ENCODE data around the gene FAM83C.
"Not testable (repeated sequence)": the region's sequence is repeated elsewhere in the genome, so short reads cannot be mapped to it uniquely, and the experiment has no call there.

FAM83C gene

GRCh38 chr20:35326740-35327073, 34.5 kb upstream of the FAM83C start:
- no peak overlapping the region for H3K4me3 ChIP-seq (ENCODE audit: low read length)
- no peak for TF ChIP-seq ZNF274 (IDR thresholded peaks at IDR 0.05; ENCODE audit: low read depth, low read length)

GRCh38 chr20:35326021-35326739, 34.0 kb upstream of the FAM83C start:
- TF ChIP-seq ZNF274 (IDR thresholded peaks at IDR 0.05; ENCODE audit: low read depth, low read length): no peak
- H3K4me3 ChIP-seq (ENCODE audit: low read length): no peak overlapping the region

- no peak overlapping the region for H3K4me3 ChIP-seq (ENCODE audit: low read length)
- no peak for TF ChIP-seq ZNF274 (IDR thresholded peaks at IDR 0.05; ENCODE audit: low read depth, low read length)
Observed at GRCh38 chr20:35325401-35325800, 33.2 kb upstream of the FAM83C start.

- H3K4me3 ChIP-seq (ENCODE audit: low read length): no peak overlapping the region
- TF ChIP-seq ZNF274 (IDR thresholded peaks at IDR 0.05; ENCODE audit: low read depth, low read length): no peak
Observed at GRCh38 chr20:35320396-35321126, 28.3 kb upstream of the FAM83C start.

- no peak for TF ChIP-seq ZNF274 (IDR thresholded peaks at IDR 0.05; ENCODE audit: low read depth, low read length)
- no peak overlapping the region for H3K4me3 ChIP-seq (ENCODE audit: low read length)
Observed at GRCh38 chr20:35319871-35320197, 27.6 kb upstream of the FAM83C start.

- no peak for TF ChIP-seq ZNF274 (IDR thresholded peaks at IDR 0.05; ENCODE audit: low read depth, low read length)
- no peak overlapping the region for H3K4me3 ChIP-seq (ENCODE audit: low read length)
Observed at GRCh38 chr20:35319192-35319870, 27.1 kb upstream of the FAM83C start.

GRCh38 chr20:35318502-35319157, 26.4 kb upstream of the FAM83C start:
- no peak for TF ChIP-seq ZNF274 (IDR thresholded peaks at IDR 0.05; ENCODE audit: low read depth, low read length)
- H3K4me3 ChIP-seq (ENCODE audit: low read length): no peak overlapping the region

GRCh38 chr20:35317416-35318210, 25.4 kb upstream of the FAM83C start:
- no peak overlapping the region for H3K4me3 ChIP-seq (ENCODE audit: low read length)
- no peak for TF ChIP-seq ZNF274 (IDR thresholded peaks at IDR 0.05; ENCODE audit: low read depth, low read length)

- H3K4me3 ChIP-seq (ENCODE audit: low read length): no peak overlapping the region
- no peak for TF ChIP-seq ZNF274 (IDR thresholded peaks at IDR 0.05; ENCODE audit: low read depth, low read length)
Observed at GRCh38 chr20:35316086-35316485, 23.9 kb upstream of the FAM83C start.

GRCh38 chr20:35315632-35316020, 23.4 kb upstream of the FAM83C start:
- H3K4me3 ChIP-seq (ENCODE audit: low read length): not testable (repeated sequence)

GRCh38 chr20:35314816-35315631, 22.8 kb upstream of the FAM83C start:
- no peak for TF ChIP-seq ZNF274 (IDR thresholded peaks at IDR 0.05; ENCODE audit: low read depth, low read length)

GRCh38 chr20:35312318-35312717, 20.1 kb upstream of the FAM83C start:
- H3K4me3 ChIP-seq (ENCODE audit: low read length): no peak overlapping the region
- no peak for TF ChIP-seq ZNF274 (IDR thresholded peaks at IDR 0.05; ENCODE audit: low read depth, low read length)

More at GRCh38 chr20:35314816-35315631, 22.8 kb upstream of the FAM83C start:
- H3K4me3 ChIP-seq (ENCODE audit: low read length): no peak overlapping the region

- H3K4me3 ChIP-seq (ENCODE audit: low read length): no peak overlapping the region
Observed at GRCh38 chr20:35311822-35312221, 19.6 kb upstream of the FAM83C start.

More at GRCh38 chr20:35311822-35312221, 19.6 kb upstream of the FAM83C start:
- no peak for TF ChIP-seq ZNF274 (IDR thresholded peaks at IDR 0.05; ENCODE audit: low read depth, low read length)

Measured in GM08714 (cell line).